ENCODE measurements around the gene ABTB2. TPM values are rescaled to one million over a fixed set of nuclear protein-coding genes. Genes with fewer than 3 reads are reported as not detected.

The ABTB2 gene
- total and polyA plus RNA-seq, 9 of the 15 experiments (the other 6 are each of a cell fraction or from before 2014, with no cell fraction given): 0.03 to 0.18 (median 0.12) TPM; not detected in 2

DNA sequence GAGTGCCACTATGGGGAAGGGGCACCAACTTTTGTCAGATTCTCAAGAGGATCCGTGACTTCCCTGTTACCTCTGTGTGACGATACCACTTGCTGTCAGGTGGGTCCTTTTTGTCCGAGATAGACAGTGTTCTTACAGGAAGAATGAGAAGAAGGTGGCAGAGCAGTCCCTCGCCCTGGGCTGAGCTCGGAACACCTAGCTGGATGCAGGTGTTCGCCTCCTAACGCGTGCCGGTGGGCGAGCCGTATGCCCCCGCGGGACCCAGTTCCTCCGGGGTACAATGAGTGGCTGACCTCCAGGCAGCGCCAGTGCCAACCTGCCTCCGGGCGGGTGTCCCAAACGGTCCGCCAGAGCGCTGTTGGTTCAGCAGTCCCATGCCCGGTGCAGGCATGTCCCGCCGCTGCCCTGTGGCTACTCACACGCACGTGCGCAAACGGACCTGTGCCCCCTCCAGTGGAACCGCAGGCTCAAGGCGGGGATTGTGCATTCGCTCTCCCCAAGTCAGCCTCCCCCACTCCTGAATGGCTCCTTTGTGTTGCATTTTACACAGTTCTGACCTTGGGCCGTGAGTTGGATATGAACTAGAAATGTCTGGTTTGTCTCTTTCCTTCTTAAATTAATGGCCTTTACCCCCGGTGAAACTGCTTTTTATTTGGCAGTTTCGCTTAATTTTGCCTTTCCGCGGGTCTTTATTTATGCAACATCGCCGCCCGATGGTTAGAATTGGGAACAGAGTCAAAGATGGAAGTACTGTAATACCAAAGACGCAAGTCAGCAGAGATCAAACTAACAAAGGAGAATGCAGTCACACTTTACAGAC is 1.1 kb upstream of the ABTB2 start (continued):
- TF ChIP-seq CREB1 (IDR thresholded peaks at IDR 0.05): no peak
- no peak for TF ChIP-seq CREB1 (CRISPR knock-in tag; IDR thresholded peaks at IDR 0.05)
- no peak for TF ChIP-seq POLR2H (tag; IDR thresholded peaks at IDR 0.05; ENCODE audit: low read depth)
- no peak for TF ChIP-seq PHTF2 (CRISPR knock-in tag; IDR thresholded peaks at IDR 0.05)
- TF ChIP-seq, protein P1, sequence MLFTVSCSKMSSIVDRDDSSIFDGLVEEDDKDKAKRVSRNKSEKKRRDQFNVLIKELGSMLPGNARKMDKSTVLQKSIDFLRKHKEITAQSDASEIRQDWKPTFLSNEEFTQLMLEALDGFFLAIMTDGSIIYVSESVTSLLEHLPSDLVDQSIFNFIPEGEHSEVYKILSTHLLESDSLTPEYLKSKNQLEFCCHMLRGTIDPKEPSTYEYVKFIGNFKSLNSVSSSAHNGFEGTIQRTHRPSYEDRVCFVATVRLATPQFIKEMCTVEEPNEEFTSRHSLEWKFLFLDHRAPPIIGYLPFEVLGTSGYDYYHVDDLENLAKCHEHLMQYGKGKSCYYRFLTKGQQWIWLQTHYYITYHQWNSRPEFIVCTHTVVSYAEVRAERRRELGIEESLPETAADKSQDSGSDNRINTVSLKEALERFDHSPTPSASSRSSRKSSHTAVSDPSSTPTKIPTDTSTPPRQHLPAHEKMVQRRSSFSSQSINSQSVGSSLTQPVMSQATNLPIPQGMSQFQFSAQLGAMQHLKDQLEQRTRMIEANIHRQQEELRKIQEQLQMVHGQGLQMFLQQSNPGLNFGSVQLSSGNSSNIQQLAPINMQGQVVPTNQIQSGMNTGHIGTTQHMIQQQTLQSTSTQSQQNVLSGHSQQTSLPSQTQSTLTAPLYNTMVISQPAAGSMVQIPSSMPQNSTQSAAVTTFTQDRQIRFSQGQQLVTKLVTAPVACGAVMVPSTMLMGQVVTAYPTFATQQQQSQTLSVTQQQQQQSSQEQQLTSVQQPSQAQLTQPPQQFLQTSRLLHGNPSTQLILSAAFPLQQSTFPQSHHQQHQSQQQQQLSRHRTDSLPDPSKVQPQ (CRISPR knock-in tag; IDR thresholded peaks at IDR 0.05; ENCODE audit: borderline replicate concordance): no peak
- TF ChIP-seq MTA1 (IDR thresholded peaks at IDR 0.05; ENCODE audit: borderline replicate concordance): no peak
- no peak for TF ChIP-seq ZNF143 (CRISPR knock-in tag; IDR thresholded peaks at IDR 0.05)
- TF ChIP-seq ZNF780A (CRISPR knock-in tag; IDR thresholded peaks at IDR 0.05): no peak
- no peak for TF ChIP-seq ZNF785 (CRISPR knock-in tag; IDR thresholded peaks at IDR 0.05)
- TF ChIP-seq CHAMP1 (IDR thresholded peaks at IDR 0.05): no peak
- TF ChIP-seq, protein P2, sequence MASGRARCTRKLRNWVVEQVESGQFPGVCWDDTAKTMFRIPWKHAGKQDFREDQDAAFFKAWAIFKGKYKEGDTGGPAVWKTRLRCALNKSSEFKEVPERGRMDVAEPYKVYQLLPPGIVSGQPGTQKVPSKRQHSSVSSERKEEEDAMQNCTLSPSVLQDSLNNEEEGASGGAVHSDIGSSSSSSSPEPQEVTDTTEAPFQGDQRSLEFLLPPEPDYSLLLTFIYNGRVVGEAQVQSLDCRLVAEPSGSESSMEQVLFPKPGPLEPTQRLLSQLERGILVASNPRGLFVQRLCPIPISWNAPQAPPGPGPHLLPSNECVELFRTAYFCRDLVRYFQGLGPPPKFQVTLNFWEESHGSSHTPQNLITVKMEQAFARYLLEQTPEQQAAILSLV (tag; IDR thresholded peaks at IDR 0.05): no peak
- TF ChIP-seq DNMT1 (IDR thresholded peaks at IDR 0.05): no peak
- TF ChIP-seq, protein P3, sequence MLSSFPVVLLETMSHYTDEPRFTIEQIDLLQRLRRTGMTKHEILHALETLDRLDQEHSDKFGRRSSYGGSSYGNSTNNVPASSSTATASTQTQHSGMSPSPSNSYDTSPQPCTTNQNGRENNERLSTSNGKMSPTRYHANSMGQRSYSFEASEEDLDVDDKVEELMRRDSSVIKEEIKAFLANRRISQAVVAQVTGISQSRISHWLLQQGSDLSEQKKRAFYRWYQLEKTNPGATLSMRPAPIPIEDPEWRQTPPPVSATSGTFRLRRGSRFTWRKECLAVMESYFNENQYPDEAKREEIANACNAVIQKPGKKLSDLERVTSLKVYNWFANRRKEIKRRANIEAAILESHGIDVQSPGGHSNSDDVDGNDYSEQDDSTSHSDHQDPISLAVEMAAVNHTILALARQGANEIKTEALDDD (IDR thresholded peaks at IDR 0.05): no peak

All from K562 (cell line).